Trophoblast cell (in vitro differentiated cells and primary cell): ENCODE results near the gene PRAMEF18.
"Not testable (repeated sequence)": the region's sequence is repeated elsewhere in the genome, so short reads cannot be mapped to it uniquely, and the experiment has no call there.

Experiments
- DNase-seq, 2 donors: peaks; one replicate each; pipeline ENCODE4 v3.0.0-alpha.2; 2016
- H2AFZ ChIP-seq: 2 replicates; pipeline ENCODE4 v1.6.1; 2013; ENCODE audit warnings: low read length, moderate library complexity, mild to moderate bottlenecking; ENCODE audit not compliant: insufficient read depth, poor library complexity
- H2AK5ac ChIP-seq: 2 replicates; pipeline ENCODE4 v1.6.1; 2013; ENCODE audit warnings: mild to moderate bottlenecking, low read length
- H2BK120ac ChIP-seq: 2 replicates; pipeline ENCODE4 v1.6.1; 2013; ENCODE audit warnings: low read length, mild to moderate bottlenecking, moderate library complexity; ENCODE audit not compliant: insufficient read depth, poor library complexity
- H2BK12ac ChIP-seq: 2 replicates; pipeline ENCODE4 v1.6.1; 2013; ENCODE audit warnings: mild to moderate bottlenecking, low read length, moderate library complexity
- H2BK5ac ChIP-seq: 2 replicates; pipeline ENCODE4 v1.6.1; 2013; ENCODE audit warnings: low read length, low read depth, moderate library complexity, mild to moderate bottlenecking; ENCODE audit not compliant: poor library complexity
- H3K14ac ChIP-seq: 2 replicates; pipeline ENCODE4 v1.6.1; 2013; ENCODE audit warnings: mild to moderate bottlenecking, low read length
- H3K18ac ChIP-seq: 2 replicates; pipeline ENCODE4 v1.6.1; 2013; ENCODE audit warnings: mild to moderate bottlenecking, low read length
- H3K23ac ChIP-seq: 2 replicates; pipeline ENCODE4 v1.6.1; 2013; ENCODE audit warnings: low read length
- H3K27ac ChIP-seq: 2 replicates; pipeline ENCODE4 v1.5.1; 2013; ENCODE audit warnings: low read depth, mild to moderate bottlenecking, inconsistent platforms, low read length, moderate library complexity
- H3K27me3 ChIP-seq: 2 replicates; pipeline ENCODE4 v1.6.1; 2013; ENCODE audit warnings: inconsistent platforms, mild to moderate bottlenecking, low read length, moderate library complexity; ENCODE audit not compliant: insufficient read depth
- H3K36me3 ChIP-seq, 2 experiments: 1 replicate in 1 of 2; 2 replicates in 1 of 2; pipeline ENCODE4 v1.6.1; 2013; ENCODE audit warnings: low read length in 2 of 2, mild to moderate bottlenecking in 2 of 2, moderate library complexity in 1 of 2; ENCODE audit not compliant: insufficient read depth in 2 of 2, control insufficient read depth in 1 of 2
- H3K4ac ChIP-seq: 2 replicates; pipeline ENCODE4 v1.6.1; 2013; ENCODE audit warnings: low read depth, mild to moderate bottlenecking, low read length, moderate library complexity
- H3K4me1 ChIP-seq, 2 experiments: 1 replicate in 1 of 2; 2 replicates in 1 of 2; pipeline ENCODE4 v1.6.1; 2013; ENCODE audit warnings: low read length in 2 of 2, mild to moderate bottlenecking in 2 of 2, moderate library complexity in 1 of 2; ENCODE audit not compliant: insufficient read depth in 2 of 2, control insufficient read depth in 1 of 2
- H3K4me2 ChIP-seq: 2 replicates; pipeline ENCODE4 v1.6.1; 2013; ENCODE audit warnings: inconsistent platforms, mild to moderate bottlenecking, low read length, moderate library complexity
- H3K4me3 ChIP-seq: 2 replicates; pipeline ENCODE4 v1.5.1; 2013; ENCODE audit warnings: mild to moderate bottlenecking, low read depth, low read length, inconsistent platforms
- H3K79me1 ChIP-seq: one replicate; pipeline ENCODE4 v1.6.1; 2013; ENCODE audit warnings: low read length
- H3K79me2 ChIP-seq: 2 replicates; pipeline ENCODE4 v1.6.1; 2013; ENCODE audit warnings: low read length, mild to moderate bottlenecking; ENCODE audit not compliant: control insufficient read depth, insufficient read depth, poor library complexity
- H3K9ac ChIP-seq: 2 replicates; pipeline ENCODE4 v1.6.1; 2013; ENCODE audit warnings: mild to moderate bottlenecking, low read length
- H3K9me3 ChIP-seq: 2 replicates; pipeline ENCODE4 v1.6.1; 2013; ENCODE audit warnings: low read depth, mild to moderate bottlenecking, control low read depth, inconsistent platforms, low read length; ENCODE audit not compliant: insufficient read depth
- H4K12ac ChIP-seq: 2 replicates; pipeline ENCODE4 v1.6.1; 2013; ENCODE audit warnings: low read depth, mild to moderate bottlenecking, low read length, moderate library complexity
- H4K8ac ChIP-seq: 2 replicates; pipeline ENCODE4 v1.6.1; 2013; ENCODE audit warnings: low read depth, mild to moderate bottlenecking, low read length, moderate library complexity
- H4K91ac ChIP-seq: one replicate; pipeline ENCODE4 v1.6.1; 2013; ENCODE audit warnings: low read depth, mild to moderate bottlenecking, low read length, moderate library complexity
- WGBS: extraction: QIAGEN DNeasy Blood & Tissue Kit; methylation state at CpG from one replicate; pipeline ENCODE4 v1.1.7; 2013; ENCODE audit warnings: missing lambda C conversion rate; ENCODE audit not compliant: insufficient read length, insufficient coverage; ENCODE audit errors: extremely low coverage; 5-methylcytosine and 5-hydroxymethylcytosine counted together

Gene PRAMEF18

GRCh38 chr1:13224480-13225060, 1.4 kb downstream of the PRAMEF18 start:
- Histone ChIP-seq H2AFZ (no peak overlapping the region), H3K4me2 (no peak overlapping the region), H4K12ac (no peak overlapping the region), H3K36me3 (no peaks in the 10 kb centered on the region), H3K4ac (no peak overlapping the region), H3K4me3 (no peak overlapping the region), H2AK5ac (no peak overlapping the region), H3K27ac (no peak overlapping the region), H4K8ac (no peak overlapping the region), H3K9ac (no peak overlapping the region), H3K79me1 (no peaks in the 10 kb centered on the region), H2BK5ac (no peak overlapping the region), H4K91ac (no peak overlapping the region), H3K27me3 (no peaks in the 10 kb centered on the region), H3K18ac (no peak overlapping the region), H3K23ac (no peak overlapping the region), H2BK12ac (no peak overlapping the region), H3K14ac (no peak overlapping the region), H3K79me2 (no peaks in the 10 kb centered on the region), H3K9me3 (peaks cover 26% of the 10 kb centered on the region), H2BK120ac (no peak overlapping the region), H3K4me1 (no peaks in the 10 kb centered on the region)
- no CpG with 5 or more reads among the region's 5 CpGs for WGBS
- DNase-seq, result no peak

GRCh38 chr1:13222788-13223187, 3.2 kb downstream of the PRAMEF18 start:
- H3K23ac ChIP-seq, H2AFZ ChIP-seq, H3K27me3 ChIP-seq, H3K4me3 ChIP-seq, H3K79me2 ChIP-seq, H2BK12ac ChIP-seq, H3K18ac ChIP-seq, H2AK5ac ChIP-seq, H3K14ac ChIP-seq, H3K79me1 ChIP-seq, H3K36me3 ChIP-seq, H3K4ac ChIP-seq, H4K91ac ChIP-seq, H4K8ac ChIP-seq, H3K9ac ChIP-seq, H3K4me1 ChIP-seq, H3K27ac ChIP-seq, H2BK5ac ChIP-seq, H4K12ac ChIP-seq, H2BK120ac ChIP-seq, H3K4me2 ChIP-seq, DNase-seq: not testable (repeated sequence)
- WGBS, result no CpG with 5 or more reads among the region's 4 CpGs
- peaks cover 19% of the 10 kb centered on the region for H3K9me3 ChIP-seq

- not testable (repeated sequence) for H3K18ac ChIP-seq, H3K4me1 ChIP-seq, H3K14ac ChIP-seq, H3K4me2 ChIP-seq, H3K9me3 ChIP-seq, H3K79me2 ChIP-seq, H4K12ac ChIP-seq, H4K91ac ChIP-seq, H3K4ac ChIP-seq, H3K4me3 ChIP-seq, H3K23ac ChIP-seq, H4K8ac ChIP-seq, H2AFZ ChIP-seq, H3K9ac ChIP-seq, H2BK12ac ChIP-seq, H3K27me3 ChIP-seq, DNase-seq, H2BK120ac ChIP-seq, H2BK5ac ChIP-seq, H2AK5ac ChIP-seq, H3K27ac ChIP-seq, H3K79me1 ChIP-seq, H3K36me3 ChIP-seq
- no CpG with 5 or more reads among the region's 3 CpGs for WGBS
Measured at GRCh38 chr1:13219203-13219602, 6.8 kb downstream of the PRAMEF18 start.

- H2BK120ac ChIP-seq, H3K36me3 ChIP-seq, H4K12ac ChIP-seq, H3K79me1 ChIP-seq, H3K9ac ChIP-seq, DNase-seq, H3K27me3 ChIP-seq, H3K23ac ChIP-seq, H2BK5ac ChIP-seq, H4K91ac ChIP-seq, H3K79me2 ChIP-seq, H3K4me2 ChIP-seq, H3K9me3 ChIP-seq, H2BK12ac ChIP-seq, H2AK5ac ChIP-seq, H3K4ac ChIP-seq, H3K14ac ChIP-seq, H3K4me3 ChIP-seq, H4K8ac ChIP-seq, H3K18ac ChIP-seq, H2AFZ ChIP-seq, H3K4me1 ChIP-seq, H3K27ac ChIP-seq: not testable (repeated sequence)
- no CpG with 5 or more reads among the region's 7 CpGs for WGBS
Measured at GRCh38 chr1:13216619-13217018, 9.3 kb downstream of the PRAMEF18 start.
